H9 (cell line): ENCODE results near the gene MED9. TPM values are rescaled to one million over a fixed set of nuclear protein-coding genes. Genes with fewer than 3 reads are reported as not detected.

Source experiments
- DNase-seq: peaks from one replicate; pipeline ENCODE4 v3.0.0-alpha.2; 2017
- H2AFZ ChIP-seq: one replicate; pipeline ENCODE4 v1.6.1; 2013; ENCODE audit warnings: mild to moderate bottlenecking, low read length, control low read depth, moderate library complexity
- H2AK5ac ChIP-seq: 2 replicates; pipeline ENCODE4 v1.6.1; 2013; ENCODE audit warnings: low read length, control low read depth, mixed read lengths; ENCODE audit not compliant: insufficient read length
- H2BK120ac ChIP-seq: one replicate; pipeline ENCODE4 v1.6.1; 2013; ENCODE audit warnings: low read depth, mild to moderate bottlenecking, low read length, control low read depth, inconsistent platforms; ENCODE audit not compliant: poor library complexity, severe bottlenecking
- H2BK12ac ChIP-seq: 2 replicates; pipeline ENCODE4 v1.6.1; 2013; ENCODE audit warnings: low read length, control low read depth, mixed read lengths, low read depth; ENCODE audit not compliant: insufficient read length
- H2BK15ac ChIP-seq: 2 replicates; pipeline ENCODE4 v1.6.1; 2013; ENCODE audit warnings: low read depth, low read length, control low read depth
- H2BK20ac ChIP-seq: one replicate; pipeline ENCODE4 v1.6.1; 2013; ENCODE audit warnings: low read depth, mild to moderate bottlenecking, low read length, control low read depth, inconsistent platforms; ENCODE audit not compliant: poor library complexity, severe bottlenecking
- H2BK5ac ChIP-seq: 2 replicates; pipeline ENCODE4 v1.6.1; 2013; ENCODE audit warnings: low read length, control low read depth, mixed read lengths; ENCODE audit not compliant: insufficient read length
- H3K14ac ChIP-seq: 2 replicates; pipeline ENCODE4 v1.6.1; 2013; ENCODE audit warnings: low read length, control low read depth; ENCODE audit not compliant: insufficient read depth
- H3K18ac ChIP-seq: 2 replicates; pipeline ENCODE4 v1.6.1; 2013; ENCODE audit warnings: low read depth, mild to moderate bottlenecking, mixed read lengths, low read length, control low read depth; ENCODE audit not compliant: insufficient read length
- H3K23ac ChIP-seq: 2 replicates; pipeline ENCODE4 v1.6.1; 2013; ENCODE audit warnings: low read length, control low read depth, mixed read lengths, low read depth; ENCODE audit not compliant: insufficient read length
- H3K23me2 ChIP-seq: 2 replicates; pipeline ENCODE4 v1.6.1; 2013; ENCODE audit warnings: low read depth, mild to moderate bottlenecking, mixed read lengths, low read length, control low read depth; ENCODE audit not compliant: insufficient read length, poor library complexity, severe bottlenecking
- H3K27ac ChIP-seq: 2 replicates; pipeline ENCODE4 v1.5.1; 2013; ENCODE audit warnings: low read length, control low read depth, mixed read lengths, low read depth; ENCODE audit not compliant: insufficient read length
- H3K27me3 ChIP-seq: 2 replicates; pipeline ENCODE4 v1.6.1; 2013; ENCODE audit warnings: low read length, control low read depth, inconsistent platforms; ENCODE audit not compliant: insufficient read depth
- H3K4ac ChIP-seq: 2 replicates; pipeline ENCODE4 v1.6.1; 2013; ENCODE audit warnings: low read depth, mild to moderate bottlenecking, control low read depth, inconsistent platforms, low read length, moderate library complexity
- H3K4me1 ChIP-seq: 2 replicates; pipeline ENCODE4 v1.6.1; 2013; ENCODE audit warnings: low read length, control low read depth, inconsistent platforms; ENCODE audit not compliant: insufficient read depth
- H3K4me2 ChIP-seq: 2 replicates; pipeline ENCODE4 v1.6.1; 2013; ENCODE audit warnings: low read length, control low read depth, mixed read lengths; ENCODE audit not compliant: insufficient read length, insufficient read depth
- H3K56ac ChIP-seq: 2 replicates; pipeline ENCODE4 v1.6.1; 2013; ENCODE audit warnings: low read depth, mild to moderate bottlenecking, mixed read lengths, low read length, control low read depth; ENCODE audit not compliant: insufficient read length
- H3K79me1 ChIP-seq: 2 replicates; pipeline ENCODE4 v1.6.1; 2013; ENCODE audit warnings: low read depth, mild to moderate bottlenecking, moderate library complexity, low read length, control low read depth, inconsistent platforms; ENCODE audit not compliant: insufficient read depth, poor library complexity, severe bottlenecking
- H3K79me2 ChIP-seq: 2 replicates; pipeline ENCODE4 v1.6.1; 2013; ENCODE audit warnings: low read length, control low read depth, inconsistent platforms; ENCODE audit not compliant: insufficient read depth
- H3K9ac ChIP-seq: 2 replicates; pipeline ENCODE4 v1.6.1; 2013; ENCODE audit warnings: low read length, control low read depth, mixed read lengths; ENCODE audit not compliant: insufficient read length; ENCODE audit errors: extremely low read depth
- H3K9me3 ChIP-seq: one replicate; pipeline ENCODE4 v1.6.1; 2013; ENCODE audit warnings: low read depth, low read length, inconsistent platforms; ENCODE audit not compliant: control insufficient read depth
- H3T11ph ChIP-seq: one replicate; pipeline ENCODE4 v1.6.1; 2013; ENCODE audit warnings: mild to moderate bottlenecking, low read length, control low read depth, inconsistent platforms
- H4K20me1 ChIP-seq: one replicate; pipeline ENCODE4 v1.6.1; 2013; ENCODE audit not compliant: control insufficient read depth, insufficient read length, insufficient read depth
- H4K5ac ChIP-seq: 2 replicates; pipeline ENCODE4 v1.6.1; 2013; ENCODE audit warnings: low read depth, mild to moderate bottlenecking, mixed read lengths, low read length, control low read depth; ENCODE audit not compliant: insufficient read length
- H4K8ac ChIP-seq: replicated peaks from 2 replicates; pipeline ENCODE4 v1.6.1; 2013; ENCODE audit warnings: low read length, control low read depth, mixed read lengths, low read depth; ENCODE audit not compliant: insufficient read length
- H4K91ac ChIP-seq: 2 replicates; pipeline ENCODE4 v1.6.1; 2013; ENCODE audit warnings: low read depth, mild to moderate bottlenecking, moderate library complexity, mixed read lengths, low read length, control low read depth; ENCODE audit not compliant: insufficient read length
- H3K27ac Mint-ChIP-seq, 3 experiments: 2 replicates in 2 of 3; 3 replicates in 1 of 3; pipeline ENCODE4 v1.8.0; 2020 to 2021; ENCODE audit warnings: mixed read lengths in 3 of 3, mild to moderate bottlenecking in 1 of 3, moderate library complexity in 1 of 3
- H3K27me3 Mint-ChIP-seq: 2 replicates; pipeline ENCODE4 v1.8.0; 2021; ENCODE audit warnings: low read depth, mild to moderate bottlenecking, moderate library complexity, mixed read lengths
- H3K36me3 Mint-ChIP-seq, 3 experiments: 2 replicates in 2 of 3; 3 replicates in 1 of 3; pipeline ENCODE4 v1.8.0; 2020 to 2021; ENCODE audit warnings: low read depth in 3 of 3, mixed read lengths in 3 of 3; ENCODE audit not compliant: insufficient read depth in 1 of 3
- H3K4me1 Mint-ChIP-seq, 2 experiments: 2 replicates each; pipeline ENCODE4 v1.8.0; 2020; ENCODE audit warnings: mixed read lengths in 2 of 2
- H3K4me3 Mint-ChIP-seq, 2 experiments: 2 replicates in 1 of 2; 3 replicates in 1 of 2; pipeline ENCODE4 v1.8.0; 2020 to 2021; ENCODE audit warnings: mild to moderate bottlenecking in 2 of 2, mixed read lengths in 2 of 2, moderate library complexity in 1 of 2
- H3K9me3 Mint-ChIP-seq, 2 experiments: 2 replicates in 1 of 2; 3 replicates in 1 of 2; pipeline ENCODE4 v1.8.0; 2020; ENCODE audit warnings: mild to moderate bottlenecking in 2 of 2, mixed read lengths in 2 of 2, moderate library complexity in 1 of 2
- CTCF ChIP-seq: fragments of 200-600 bp; sonication (generic); conservative IDR thresholded peaks from 3 replicates; pipeline ENCODE4 v1.8.0; 2021; ENCODE audit warnings: antibody characterized with exemption, mild to moderate bottlenecking
- WGBS: extraction: QIAGEN DNeasy Blood & Tissue Kit; methylation state at CpG from one replicate; pipeline ENCODE4 v1.1.7; 2013; ENCODE audit warnings: missing lambda C conversion rate, low lambda C conversion rate, mixed read lengths; ENCODE audit not compliant: insufficient read length; ENCODE audit errors: extremely low coverage; 5-methylcytosine and 5-hydroxymethylcytosine counted together
- total RNA-seq: library from RNA; stranded (reverse); gene quantifications from 2 replicates; pipeline ENCODE4 v1.2.1, GENCODE V29; 2021

MED9 gene
- total RNA-seq, 1 experiment from 2014 or later: 20.0 TPM

GRCh38 chr17:17460038-17460437 lies 16.8 kb upstream of the MED9 start:
- no peak overlapping the region for H3T11ph ChIP-seq
- Mint-ChIP-seq H3K4me1 (no peaks in the 10 kb centered on the region), H3K27me3 (peaks cover 20% of the 10 kb centered on the region), H3K27ac (no peak overlapping the region), H3K4me3 (no peak overlapping the region), H3K36me3 (peaks cover 4 to 5% (median 4%) of the 10 kb centered on the region in 3 experiments; a peak in 3 of 7 replicates), H3K9me3 (peaks cover 6 to 7% of the 10 kb centered on the region in 2 experiments; a peak in 4 of 5 replicates)
- no peak overlapping the region for H4K8ac ChIP-seq
- H3K23ac ChIP-seq: no peak overlapping the region
- no peaks in the 10 kb centered on the region for H3K27me3 ChIP-seq
- H3K9me3 ChIP-seq: no peaks in the 10 kb centered on the region
- no peak overlapping the region for H3K14ac ChIP-seq
- no peak overlapping the region for H2AFZ ChIP-seq
- no peaks in the 10 kb centered on the region for H3K79me2 ChIP-seq
- no peaks in the 10 kb centered on the region for H4K20me1 ChIP-seq
- no peaks in the 10 kb centered on the region for H3K23me2 ChIP-seq
- H3K9ac ChIP-seq: no peak overlapping the region
- no peak overlapping the region for H4K5ac ChIP-seq
- no peak overlapping the region for H2BK20ac ChIP-seq
- no peak overlapping the region for H2BK5ac ChIP-seq
- no peaks in the 10 kb centered on the region for H3K79me1 ChIP-seq
- no peak overlapping the region for H4K91ac ChIP-seq
- no peak overlapping the region for H2AK5ac ChIP-seq
- no peak overlapping the region for H2BK120ac ChIP-seq
- WGBS: 100% methylated on average over 2 of the region's 4 CpGs
- no peak overlapping the region for H3K4me2 ChIP-seq
- H3K56ac ChIP-seq: no peak overlapping the region
- H3K18ac ChIP-seq: no peak overlapping the region
- H3K4me1 ChIP-seq: no peaks in the 10 kb centered on the region
- no peak overlapping the region for H2BK15ac ChIP-seq
- H2BK12ac ChIP-seq: no peak overlapping the region
- no peak overlapping the region for H3K4ac ChIP-seq
- H3K27ac ChIP-seq: no peak overlapping the region
- no peak for TF ChIP-seq CTCF
- DNase-seq: no peak
